Esophagus (tissue), 2 donors: ENCODE results near the gene CAMTA2. TPM values are rescaled to one million over a fixed set of nuclear protein-coding genes. Genes with fewer than 3 reads are reported as not detected.

Source experiments
- H3K27ac ChIP-seq, 2 donors: one replicate each; pipeline ENCODE4 v1.5.1; 2013; ENCODE audit warnings: low read depth in 2 of 2, mild to moderate bottlenecking in 2 of 2, inconsistent platforms in 1 of 2, low read length in 1 of 2, moderate library complexity in 1 of 2
- H3K27me3 ChIP-seq, 2 donors: one replicate each; pipeline ENCODE4 v1.6.1; 2013; ENCODE audit warnings: low read length in 2 of 2, control low read depth in 1 of 2, mild to moderate bottlenecking in 1 of 2; ENCODE audit not compliant: insufficient read depth in 2 of 2, control insufficient read depth in 1 of 2
- H3K36me3 ChIP-seq, 2 donors: one replicate each; pipeline ENCODE4 v1.6.1; 2013; ENCODE audit warnings: low read length in 1 of 2; ENCODE audit not compliant: control insufficient read depth in 2 of 2, insufficient read depth in 2 of 2
- H3K4me1 ChIP-seq, 2 donors: one replicate each; pipeline ENCODE4 v1.6.1; 2013; ENCODE audit warnings: low read length in 1 of 2; ENCODE audit not compliant: control insufficient read depth in 2 of 2, insufficient read depth in 2 of 2
- H3K4me3 ChIP-seq, 2 donors: one replicate each; pipeline ENCODE4 v1.5.1; 2013; ENCODE audit warnings: low read length in 2 of 2, mild to moderate bottlenecking in 2 of 2, low read depth in 1 of 2, moderate library complexity in 1 of 2
- H3K9me3 ChIP-seq, 2 donors: one replicate each; pipeline ENCODE4 v1.6.1; 2013; ENCODE audit warnings: mild to moderate bottlenecking in 2 of 2, low read depth in 1 of 2, low read length in 1 of 2, moderate library complexity in 1 of 2; ENCODE audit not compliant: control insufficient read depth in 2 of 2, insufficient read depth in 1 of 2
- WGBS, 2 donors: extraction: QIAGEN DNeasy Blood & Tissue Kit; methylation state at CpG; one replicate each; pipeline ENCODE4 v1.1.7; 2013; 5-methylcytosine and 5-hydroxymethylcytosine counted together
- polyA plus RNA-seq, 2 donors: library from polyadenylated mRNA; stranded (reverse); fragments of 200-250 nt; gene quantifications; one replicate each; pipeline ENCODE4 v1.2.3, GENCODE V29; 2013
- donor health status: healthy with polysubstance abuse.
- donor health status: Bipolar disorder and iron deficiency.

The CAMTA2 gene
- polyA plus RNA-seq, 2 donors = 26.3 to 50.8 TPM

GRCh38 chr17:5027916-5028315 lies 40.4 kb upstream of the CAMTA2 start:
- WGBS, 2 donors = 78 to 79% methylated on average over 5 of the region's 5 CpGs
- Histone ChIP-seq H3K27me3 (no peaks in the 10 kb centered on the region), H3K4me1 (no peaks in the 10 kb centered on the region), H3K9me3 (no peaks in the 10 kb centered on the region), H3K27ac (no peak overlapping the region), H3K36me3 (peaks cover 0 to 17% of the 10 kb centered on the region in 2 donors), H3K4me3 (no peak overlapping the region)

GRCh38 chr17:5027299-5027698 lies 39.8 kb upstream of the CAMTA2 start:
- Histone ChIP-seq H3K4me1 (no peaks in the 10 kb centered on the region), H3K4me3 (no peak overlapping the region), H3K27me3 (no peaks in the 10 kb centered on the region), H3K27ac (no peak overlapping the region), H3K9me3 (no peaks in the 10 kb centered on the region), H3K36me3 (peaks cover 0 to 18% of the 10 kb centered on the region in 2 donors)
- WGBS, 2 donors = 80 to 84% methylated on average over 6 of the region's 6 CpGs

GRCh38 chr17:5024604-5025003 lies 37.1 kb upstream of the CAMTA2 start:
- Histone ChIP-seq H3K4me1 (no peaks in the 10 kb centered on the region), H3K27me3 (no peaks in the 10 kb centered on the region), H3K4me3 (no peak overlapping the region), H3K36me3 (peaks cover 7 to 42% of the 10 kb centered on the region in 2 donors), H3K27ac (no peak overlapping the region), H3K9me3 (no peaks in the 10 kb centered on the region)
- 91 to 94% methylated on average over 4 of the region's 4 CpGs for WGBS, 2 donors

- no peaks in the 10 kb centered on the region for H3K27me3 ChIP-seq
- H3K36me3 ChIP-seq = peaks cover 7 to 47% of the 10 kb centered on the region in 2 donors
- H3K27ac ChIP-seq = no peak overlapping the region
- H3K4me1 ChIP-seq = no peaks in the 10 kb centered on the region
- H3K4me3 ChIP-seq = no peak overlapping the region
- WGBS, 2 donors = 92% methylated on average over 29 of the region's 29 CpGs
- no peaks in the 10 kb centered on the region for H3K9me3 ChIP-seq
Observed at GRCh38 chr17:5023588-5024147, 36.2 kb upstream of the CAMTA2 start.

GRCh38 chr17:5022171-5022711 lies 34.8 kb upstream of the CAMTA2 start:
- peaks cover 7 to 50% of the 10 kb centered on the region in 2 donors for H3K36me3 ChIP-seq

GRCh38 chr17:5020502-5021023 lies 33.1 kb upstream of the CAMTA2 start:
- Histone ChIP-seq H3K4me1 (no peaks in the 10 kb centered on the region), H3K27me3 (no peaks in the 10 kb centered on the region), H3K27ac (no peak overlapping the region), H3K4me3 (no peak overlapping the region), H3K9me3 (no peaks in the 10 kb centered on the region), H3K36me3 (peaks cover 7 to 53% of the 10 kb centered on the region in 2 donors)
- WGBS, 2 donors = 84 to 86% methylated on average over 20 of the region's 20 CpGs

More at GRCh38 chr17:5022171-5022711, 34.8 kb upstream of the CAMTA2 start:
- 94 to 95% methylated on average over 30 of the region's 30 CpGs for WGBS, 2 donors
- no peaks in the 10 kb centered on the region for H3K27me3 ChIP-seq
- H3K9me3 ChIP-seq = no peaks in the 10 kb centered on the region
- no peak overlapping the region for H3K27ac ChIP-seq
- H3K4me1 ChIP-seq = no peaks in the 10 kb centered on the region
- H3K4me3 ChIP-seq = no peak overlapping the region

- Histone ChIP-seq H3K36me3 (peaks cover 7 to 51% of the 10 kb centered on the region in 2 donors), H3K27me3 (no peaks in the 10 kb centered on the region), H3K9me3 (no peaks in the 10 kb centered on the region), H3K4me3 (no peak overlapping the region), H3K4me1 (no peaks in the 10 kb centered on the region), H3K27ac (no peak overlapping the region)
- WGBS, 2 donors = 33 to 45% methylated on average over 1 of the region's 1 CpG
Observed at GRCh38 chr17:5019475-5019956, 32.0 kb upstream of the CAMTA2 start.

- Histone ChIP-seq H3K9me3 (no peaks in the 10 kb centered on the region), H3K4me3 (no peak overlapping the region), H3K36me3 (peaks cover 5 to 38% of the 10 kb centered on the region in 2 donors), H3K27ac (no peak overlapping the region), H3K4me1 (no peaks in the 10 kb centered on the region), H3K27me3 (no peaks in the 10 kb centered on the region)
- WGBS, 2 donors = 82 to 83% methylated on average over 4 of the region's 4 CpGs
Observed at GRCh38 chr17:5014357-5014756, 26.9 kb upstream of the CAMTA2 start.

GRCh38 chr17:5011928-5012327 lies 24.5 kb upstream of the CAMTA2 start:
- no peaks in the 10 kb centered on the region for H3K9me3 ChIP-seq
- no peak overlapping the region for H3K27ac ChIP-seq
- peaks cover 16 to 48% of the 10 kb centered on the region in 2 donors for H3K36me3 ChIP-seq
- no peaks in the 10 kb centered on the region for H3K27me3 ChIP-seq
- H3K4me3 ChIP-seq = no peak overlapping the region
- H3K4me1 ChIP-seq = no peaks in the 10 kb centered on the region
- WGBS, 2 donors = 74 to 76% methylated on average over 6 of the region's 6 CpGs
